ENCODE measurements around the gene TEPSIN.

TEPSIN gene

DNA sequence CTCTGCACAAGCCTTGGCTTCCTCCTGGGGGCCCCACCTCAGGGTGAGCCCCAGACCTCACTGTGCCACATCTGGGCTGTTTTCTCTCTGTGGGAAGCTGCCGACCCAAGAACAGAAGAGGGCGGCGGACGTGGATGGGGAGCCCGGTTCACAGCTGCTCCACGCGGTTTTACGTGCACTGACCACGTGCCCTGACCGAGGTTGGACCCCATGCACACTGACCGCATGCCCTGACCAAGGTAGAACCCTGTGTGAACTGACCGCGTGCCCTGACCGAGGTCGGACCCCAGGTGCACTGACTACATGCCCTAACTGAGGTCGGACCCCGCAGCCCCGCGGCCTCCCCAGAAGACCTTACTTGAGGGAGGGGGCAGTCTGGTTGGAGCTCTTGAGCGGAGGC, 35.7 kb downstream of the TEPSIN start:
- in situ Hi-C loops (cut with MboI; ENCODE audit: low sequenced_read_pairs) = no loop called here

DNA sequence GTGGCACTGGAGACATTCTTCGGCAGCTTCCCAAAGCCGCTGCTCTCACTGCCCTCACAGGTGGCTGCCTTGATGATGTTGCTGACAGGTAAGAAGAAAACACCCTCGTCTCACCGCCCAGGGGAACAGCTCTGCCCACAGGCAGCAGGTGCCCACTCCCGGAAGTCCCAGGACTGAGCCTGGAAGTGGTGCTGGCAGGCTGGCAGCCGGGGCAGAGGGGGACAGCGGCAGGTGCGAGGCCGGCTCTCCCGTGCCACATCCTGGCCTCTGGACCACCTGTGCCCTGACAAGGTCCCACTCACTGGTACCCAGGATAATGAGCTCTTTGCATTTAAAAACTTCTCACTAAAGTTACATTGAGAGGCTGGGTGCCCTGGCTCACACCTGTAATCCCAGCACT, 36.5 kb downstream of the TEPSIN start:
- in situ Hi-C loops (cut with MboI; ENCODE audit: low sequenced_read_pairs) = no loop called here

DNA sequence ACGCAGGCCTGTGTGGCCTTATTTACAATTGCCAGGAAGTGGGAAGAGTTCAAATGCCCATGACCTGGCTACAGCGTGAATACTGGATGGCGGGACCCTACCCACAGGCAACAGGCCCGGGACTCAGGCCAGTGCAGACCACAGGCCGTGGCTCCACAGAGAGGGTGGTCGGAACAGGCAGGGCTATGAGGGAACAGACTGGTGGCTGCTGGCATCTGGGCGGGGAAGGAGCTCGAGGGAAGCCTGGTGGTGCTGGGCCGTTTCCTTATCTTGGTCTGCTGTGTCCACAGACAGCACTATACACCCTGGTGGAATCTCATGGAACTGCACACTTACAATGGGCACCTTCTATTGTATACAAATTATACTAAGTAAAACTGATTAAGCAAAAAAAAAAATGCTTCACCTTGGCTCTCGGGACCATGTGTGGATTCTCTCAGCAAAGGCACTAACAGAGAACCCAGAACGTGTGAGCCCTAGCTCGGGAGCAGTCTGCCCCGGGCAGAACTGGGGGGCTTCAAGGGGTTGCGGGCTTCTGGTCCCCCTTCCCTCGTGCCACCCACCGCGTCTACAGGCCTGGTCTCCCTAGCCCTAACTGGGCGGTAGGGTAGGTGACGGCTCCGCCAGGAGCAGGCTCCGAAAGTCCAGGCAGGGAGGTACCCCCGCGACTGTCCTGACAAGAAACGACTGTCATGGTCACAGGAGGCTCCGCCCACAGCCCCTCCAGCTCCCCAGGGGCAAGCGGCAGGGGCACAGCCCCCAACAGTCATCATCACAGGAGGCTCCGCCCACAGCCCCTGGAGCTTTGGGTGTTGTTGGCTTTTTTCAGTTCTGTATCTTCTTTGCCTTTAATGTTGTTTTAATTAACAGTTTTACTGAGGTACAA, 37.9 kb downstream of the TEPSIN start:
- in situ Hi-C loops (cut with MboI; ENCODE audit: low sequenced_read_pairs) = no loop called here

DNA sequence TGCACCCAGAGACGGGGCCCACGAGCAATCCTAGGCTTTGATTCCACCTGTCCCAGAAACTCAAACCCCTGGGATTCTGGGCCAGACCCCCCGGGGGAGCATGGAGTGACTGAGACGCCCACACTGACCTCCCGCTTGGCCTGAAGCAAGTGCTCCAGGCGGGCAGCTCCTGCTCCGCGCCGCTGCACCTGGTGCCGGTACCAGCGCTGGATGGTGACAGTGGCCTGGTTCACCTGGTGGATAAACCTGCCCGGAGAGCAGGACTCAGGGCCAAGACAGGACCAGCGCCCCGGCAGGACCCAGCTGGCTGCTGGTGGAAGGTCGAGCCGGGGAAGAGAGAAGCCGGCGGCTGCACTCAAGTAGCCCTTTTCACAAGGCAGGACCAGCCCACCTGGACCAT, 38.7 kb downstream of the TEPSIN start:
- in situ Hi-C loops (cut with MboI; ENCODE audit: low sequenced_read_pairs) = no loop called here

DNA sequence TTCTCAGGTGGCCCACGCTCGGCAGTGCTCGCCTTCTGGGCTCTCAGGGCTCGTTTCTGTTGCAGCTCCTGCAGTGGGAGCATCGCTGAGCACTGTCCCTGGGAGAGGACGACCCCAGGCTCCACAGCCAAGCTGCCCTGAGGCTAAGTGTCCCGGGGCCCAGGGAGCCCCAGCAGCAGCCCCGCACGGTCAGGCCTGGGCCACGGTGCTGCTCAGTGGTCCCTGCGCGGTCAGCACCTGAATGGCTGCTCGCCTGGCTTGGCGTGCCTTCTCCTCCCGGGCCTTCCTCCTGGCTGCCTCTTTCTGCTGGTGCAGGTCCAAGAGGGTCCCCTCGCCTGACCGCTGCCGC, 39.4 kb downstream of the TEPSIN start:
- in situ Hi-C loops (cut with MboI; ENCODE audit: low sequenced_read_pairs) = no loop called here

DNA sequence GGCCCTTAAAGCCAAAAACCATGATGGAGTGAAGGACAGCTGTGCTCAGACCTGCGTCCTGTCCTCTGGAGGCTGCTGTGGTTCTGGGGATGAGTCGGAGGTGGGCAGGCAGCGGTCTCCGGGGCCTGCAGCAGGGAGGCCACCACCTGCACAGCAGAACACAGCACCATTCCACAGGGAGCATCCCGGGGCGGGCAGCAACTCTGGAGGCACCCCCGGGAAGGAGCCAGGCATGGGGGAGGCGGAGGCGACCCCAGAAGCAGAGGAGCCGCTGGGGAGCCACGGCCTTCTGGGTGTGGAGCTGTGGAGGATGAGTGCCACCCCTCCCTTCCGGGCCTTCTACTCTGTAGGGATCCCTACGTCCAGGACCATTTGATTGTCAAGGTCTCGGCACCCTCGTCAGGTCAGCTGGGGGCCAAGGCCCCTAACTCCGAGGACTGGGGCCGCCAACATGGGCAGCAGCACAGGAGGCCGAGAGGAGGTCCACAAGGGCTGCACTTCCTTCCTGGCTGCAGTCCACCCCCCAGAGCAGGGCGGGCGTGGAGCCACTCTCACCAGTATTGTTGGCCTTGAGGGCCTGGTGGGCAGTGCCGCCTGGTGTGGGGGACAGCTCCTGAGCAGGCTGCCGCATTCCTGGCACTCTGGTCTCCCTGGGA, 39.9 kb downstream of the TEPSIN start:
- in situ Hi-C loops (cut with MboI; ENCODE audit: low sequenced_read_pairs) = no loop called here

DNA sequence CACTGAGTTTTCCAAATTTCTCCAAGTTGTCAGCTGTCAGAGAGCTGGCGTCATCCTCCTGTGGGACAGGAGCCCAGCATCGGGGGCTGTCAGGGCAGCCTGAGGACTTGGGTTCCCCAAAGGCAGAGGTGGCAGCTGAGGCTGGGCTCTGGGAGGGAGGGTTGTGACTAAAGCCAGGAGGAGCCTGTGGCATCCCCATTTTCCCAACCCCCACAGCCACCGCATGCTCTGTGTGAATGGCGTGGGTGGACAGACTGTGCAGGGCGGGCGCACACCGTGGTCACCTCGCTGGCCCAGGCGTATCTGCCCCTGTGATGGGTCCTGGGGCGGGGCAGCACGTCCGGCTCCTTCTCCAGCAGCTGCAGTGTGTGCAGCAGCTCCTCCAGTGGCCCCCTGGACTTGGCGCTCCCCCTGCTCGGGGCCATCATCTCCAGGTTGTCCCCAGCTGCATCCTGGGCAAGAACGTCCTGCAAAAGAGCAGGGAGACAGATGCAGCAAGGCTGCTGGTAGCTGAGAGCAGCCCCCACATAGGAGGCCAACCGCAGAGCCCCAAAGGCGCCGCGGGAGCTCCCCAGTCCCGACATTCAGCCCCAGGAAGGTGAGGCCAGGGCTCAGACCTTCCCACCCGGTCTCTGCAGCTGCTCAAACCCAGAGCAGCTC, 40.9 kb downstream of the TEPSIN start:
- in situ Hi-C loops (cut with MboI; ENCODE audit: low sequenced_read_pairs) = no loop called here

DNA sequence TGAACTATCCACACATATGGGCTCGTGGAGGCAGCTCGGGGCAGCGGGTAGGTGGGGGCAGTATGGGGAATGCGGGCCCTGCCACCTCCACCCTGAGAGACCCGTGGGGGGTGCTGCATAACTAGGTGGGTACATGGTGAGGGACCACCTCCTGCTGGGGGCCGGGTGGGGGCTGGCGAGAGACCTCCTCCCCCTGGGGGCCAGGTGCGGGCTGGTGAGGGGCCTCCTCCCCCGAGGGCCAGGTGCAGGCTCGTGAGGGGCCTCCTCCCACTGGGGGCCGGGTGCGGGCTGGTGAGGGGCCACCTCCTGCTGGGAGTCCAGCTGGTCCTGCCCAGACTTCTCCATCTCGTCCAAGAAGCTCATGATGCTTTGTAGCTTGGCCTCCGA, 41.5 kb downstream of the TEPSIN start:
- in situ Hi-C loops (cut with MboI; ENCODE audit: low sequenced_read_pairs) = no loop called here

DNA sequence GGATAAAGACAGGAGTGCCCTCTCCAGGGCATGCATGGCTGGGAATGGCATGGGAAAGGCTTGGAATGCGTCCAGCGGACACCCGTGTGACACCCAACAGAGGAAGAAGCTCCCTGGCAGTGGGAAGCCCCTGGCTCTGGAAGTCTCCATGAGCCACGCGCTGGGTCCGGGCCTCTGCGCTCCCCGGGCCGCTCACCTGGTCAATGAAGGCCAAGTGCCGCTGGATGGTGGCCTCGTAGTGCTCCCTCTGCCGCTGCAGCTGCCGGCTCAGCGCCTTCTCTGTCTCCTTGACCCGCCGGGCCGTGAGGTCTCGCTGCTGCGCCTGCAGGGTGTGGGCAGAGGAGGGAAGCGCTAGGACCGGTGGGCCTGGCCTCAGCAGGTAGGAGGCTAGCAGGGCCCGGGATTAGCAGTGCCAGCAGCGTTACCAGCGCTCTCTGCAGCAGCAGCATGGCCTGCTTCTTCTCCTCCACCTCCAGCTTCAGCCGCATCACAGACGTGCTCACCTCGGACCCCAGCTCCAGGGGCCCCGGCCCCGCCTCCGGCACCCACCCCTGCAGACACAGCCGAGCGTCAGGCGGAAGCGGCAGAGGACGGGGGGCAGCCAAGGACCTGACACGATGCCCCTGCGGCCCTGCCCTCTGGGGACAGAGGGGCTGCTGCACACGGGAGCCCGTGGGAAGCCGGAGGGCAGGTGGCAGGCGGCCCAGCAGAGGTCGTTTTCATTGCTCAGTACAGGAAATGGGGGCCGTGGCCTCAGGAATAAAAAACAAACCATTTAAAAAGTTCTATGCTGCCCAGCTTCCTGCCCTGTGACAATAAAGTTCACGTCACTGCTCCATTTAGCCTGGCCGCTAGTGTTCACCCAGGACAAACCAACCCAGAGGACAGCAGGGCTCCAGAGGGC, 42.1 kb downstream of the TEPSIN start:
- in situ Hi-C loops (cut with MboI; ENCODE audit: low sequenced_read_pairs) = no loop called here

DNA sequence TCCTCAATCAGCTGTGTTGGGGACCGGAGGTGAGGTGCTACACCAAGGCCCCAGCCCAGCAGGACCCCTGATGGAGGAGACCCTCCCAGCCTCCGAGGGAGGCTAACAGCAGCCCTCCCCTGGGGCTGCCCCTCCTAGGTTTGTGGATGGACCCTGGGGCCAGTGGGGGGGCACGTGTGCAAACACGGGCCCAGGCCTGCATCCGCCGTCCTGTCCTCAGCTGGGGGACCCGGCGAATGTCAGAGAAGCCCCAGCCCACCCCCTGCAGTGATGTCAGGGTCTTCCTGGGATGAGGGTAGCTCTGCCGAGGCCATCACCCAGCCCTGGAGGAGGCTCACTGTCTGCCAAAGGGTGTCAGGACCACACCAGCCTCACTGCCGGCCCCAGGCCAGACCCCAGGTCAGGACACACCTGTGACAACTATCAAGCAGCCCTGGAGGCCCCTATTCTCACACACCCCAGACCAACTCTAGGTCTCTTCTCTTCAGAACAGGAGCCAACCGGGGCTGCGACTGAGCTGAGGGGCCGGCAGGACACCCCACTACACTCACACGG, 42.8 kb downstream of the TEPSIN start:
- in situ Hi-C loops (cut with MboI; ENCODE audit: low sequenced_read_pairs) = no loop called here

DNA sequence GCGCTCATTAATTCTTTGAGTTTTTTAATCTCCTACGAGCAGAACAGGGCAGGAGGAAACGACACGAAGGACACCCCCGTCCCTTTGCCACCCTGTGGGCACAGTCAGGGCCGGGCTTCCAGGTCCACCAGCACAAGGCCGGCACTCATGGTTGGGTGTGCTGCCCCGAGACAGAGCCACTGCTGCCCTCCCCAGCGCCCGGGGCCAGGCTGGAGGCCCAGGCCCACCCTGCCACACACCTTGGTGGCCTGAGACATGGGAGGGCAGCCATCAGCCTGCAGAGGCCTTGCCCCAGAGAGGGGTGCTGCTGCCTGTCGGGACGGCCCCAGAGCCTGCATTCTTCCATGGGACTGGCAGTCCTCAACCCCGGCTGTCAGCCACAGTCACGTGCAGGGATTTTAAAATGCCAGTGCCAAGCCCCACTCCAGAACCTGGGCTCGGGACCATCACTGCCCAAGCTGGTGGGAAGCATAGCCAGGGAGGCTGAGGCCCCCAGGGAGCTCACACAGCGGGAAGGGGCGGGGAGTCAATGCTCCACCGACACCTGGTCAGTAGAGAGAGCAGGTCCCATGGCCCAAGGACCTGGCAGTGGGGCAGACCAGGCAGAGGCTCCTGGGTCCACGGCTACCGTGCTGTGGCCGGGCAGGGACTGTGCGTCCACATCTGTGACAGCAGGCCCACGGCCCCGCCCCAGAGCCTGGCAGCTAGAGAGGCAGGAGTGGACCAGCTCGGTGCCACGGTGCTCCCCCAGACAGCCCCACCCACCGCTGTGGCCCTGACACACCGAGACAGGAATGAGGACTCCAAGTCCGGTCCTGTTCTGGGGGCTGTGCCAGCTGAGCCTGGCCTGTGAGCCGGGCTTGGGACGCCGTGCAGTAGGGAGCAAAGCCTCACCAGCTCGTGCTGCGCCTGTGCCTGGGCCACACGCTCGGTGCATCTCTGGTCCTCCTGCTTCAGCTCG, 43.6 kb downstream of the TEPSIN start:
- in situ Hi-C loops (cut with MboI; ENCODE audit: low sequenced_read_pairs) = no loop called here

DNA sequence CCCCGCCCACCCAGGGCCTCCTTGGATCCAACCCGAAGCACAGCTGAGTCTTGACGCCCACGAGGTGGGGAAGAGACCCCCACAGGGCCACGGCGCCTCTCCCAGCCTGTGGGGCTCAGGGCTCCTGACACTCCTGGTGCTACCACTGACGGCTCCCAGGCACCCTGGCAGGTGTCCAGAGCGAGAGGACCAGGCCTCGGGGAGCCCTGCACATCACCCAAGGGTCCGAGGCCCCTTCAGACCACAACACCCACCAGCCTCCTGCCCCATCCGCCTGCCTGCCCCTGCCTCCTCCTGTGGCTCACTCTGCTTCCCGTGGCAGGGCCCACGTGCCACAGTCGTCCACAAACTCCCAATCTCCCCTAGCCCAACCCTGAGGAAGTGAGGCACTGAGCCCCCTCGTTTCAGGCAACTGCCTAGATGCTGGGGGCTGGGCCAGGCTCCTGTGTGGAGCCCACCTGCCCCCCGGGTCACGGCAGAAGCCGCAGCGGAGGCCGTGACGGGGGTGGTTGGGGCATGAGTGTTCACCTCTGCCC, 44.6 kb downstream of the TEPSIN start:
- in situ Hi-C loops (cut with MboI; ENCODE audit: low sequenced_read_pairs) = no loop called here

DNA sequence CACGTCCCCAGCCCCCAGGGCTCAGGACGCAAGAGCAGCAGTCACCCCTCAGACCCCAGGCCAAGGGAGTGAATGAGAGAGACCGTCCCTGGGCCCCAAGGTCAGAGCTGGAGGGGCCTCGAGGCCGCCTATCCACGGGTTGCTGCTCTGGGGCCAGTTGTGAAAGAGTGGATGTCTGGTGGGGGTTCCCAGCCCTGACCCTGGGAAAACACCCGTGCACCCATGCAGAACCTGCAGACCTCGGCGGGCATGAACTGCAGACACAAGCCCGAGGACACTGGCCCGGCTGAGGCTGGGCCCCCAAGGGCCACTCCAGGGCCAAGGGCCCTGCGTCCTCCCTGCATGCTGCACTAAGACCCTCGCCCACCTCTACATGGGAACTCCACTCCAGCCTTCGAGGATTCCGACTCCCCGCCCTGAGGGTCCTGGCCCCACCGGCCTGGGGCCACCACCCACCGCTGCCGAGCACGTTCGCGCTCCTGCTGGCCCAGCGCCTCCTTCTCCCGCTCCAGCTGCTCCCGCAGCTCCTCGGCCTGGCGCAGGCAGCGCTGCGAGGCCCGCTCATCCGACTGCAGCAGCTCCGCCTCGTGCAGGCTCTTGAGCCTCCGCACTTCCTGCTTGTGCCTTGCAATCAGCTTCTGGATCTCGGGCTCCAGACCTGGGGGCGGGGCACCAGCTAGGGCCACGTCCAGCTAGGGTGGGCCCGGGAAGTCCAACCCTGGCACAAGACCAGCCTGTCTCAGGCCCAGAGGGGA, 45.2 kb downstream of the TEPSIN start:
- in situ Hi-C loops (cut with MboI; ENCODE audit: low sequenced_read_pairs) = no loop called here

DNA sequence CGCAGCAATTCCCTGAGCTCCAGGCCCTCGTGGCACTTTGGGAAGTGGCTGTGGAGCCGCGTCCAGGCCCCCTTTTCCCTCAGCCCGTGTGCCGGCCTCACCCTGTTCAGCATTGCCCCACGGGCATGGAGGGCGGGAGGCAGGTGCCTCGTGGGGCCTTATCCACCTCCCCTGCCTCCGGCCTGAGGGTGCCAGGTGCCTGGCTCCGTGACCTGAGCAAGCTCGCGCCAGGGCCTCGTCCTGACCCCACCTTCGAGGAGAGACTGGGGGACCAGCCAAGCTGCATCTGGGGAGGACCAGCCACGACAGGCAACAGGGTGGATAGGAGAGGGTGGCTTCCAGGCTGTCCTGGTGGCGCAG, 45.8 kb downstream of the TEPSIN start:
- in situ Hi-C loops (cut with MboI; ENCODE audit: low sequenced_read_pairs) = no loop called here

DNA sequence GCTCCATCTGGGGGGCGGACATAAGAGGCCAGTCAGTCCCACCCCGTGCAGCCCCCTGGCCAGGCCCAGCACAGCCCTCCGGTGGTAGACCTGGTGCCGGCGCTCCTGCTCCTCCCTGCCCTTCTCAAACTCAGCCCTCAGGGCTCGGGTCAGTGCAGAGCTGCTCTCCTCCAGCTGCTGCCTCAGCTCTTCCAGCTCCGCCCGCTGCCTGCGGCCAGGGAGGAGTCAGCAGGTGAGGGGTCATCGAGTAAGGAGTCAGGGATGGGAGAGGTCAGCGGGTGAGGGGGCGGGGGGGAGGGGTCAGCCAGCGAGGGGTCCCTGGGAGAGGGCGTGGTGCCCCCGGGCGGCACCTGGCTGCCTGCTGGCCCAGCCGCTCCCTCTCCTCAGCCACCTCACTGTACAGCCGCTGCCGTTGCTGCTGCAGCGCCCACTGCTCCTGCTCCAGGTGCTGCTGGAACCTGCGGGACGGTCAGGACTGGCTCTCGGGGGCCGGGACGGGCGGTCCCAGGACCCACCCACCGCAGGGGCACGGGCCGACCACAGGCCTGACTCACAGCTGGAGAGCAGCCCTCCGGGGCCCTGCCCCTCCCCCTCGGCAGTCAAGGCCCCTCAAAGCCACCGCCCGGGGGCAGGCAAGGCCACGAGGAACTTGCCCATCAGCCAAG, 46.3 kb downstream of the TEPSIN start:
- in situ Hi-C loops (cut with MboI; ENCODE audit: low sequenced_read_pairs) = no loop called here

DNA sequence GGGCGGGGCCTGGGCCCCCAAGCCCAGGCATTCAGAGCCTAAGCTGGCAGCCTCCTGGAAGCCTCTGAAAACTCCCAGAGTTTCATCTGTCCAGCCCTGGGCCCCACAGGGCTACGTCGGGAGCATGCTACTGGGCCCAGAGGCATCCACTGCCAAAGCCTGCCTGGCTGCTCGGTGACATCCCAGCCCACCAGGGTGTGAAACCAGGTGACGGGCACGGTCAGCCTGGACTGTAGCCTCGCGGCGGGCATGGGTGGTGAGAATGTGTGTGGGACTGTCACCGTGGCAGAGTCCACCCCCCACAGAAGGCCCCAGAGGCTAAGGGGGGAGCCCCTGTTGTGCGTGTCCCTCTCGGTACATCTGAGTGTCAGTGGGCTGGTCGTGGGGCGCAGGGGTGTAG, 47.2 kb downstream of the TEPSIN start:
- in situ Hi-C loops (cut with MboI; ENCODE audit: low sequenced_read_pairs) = no loop called here

DNA sequence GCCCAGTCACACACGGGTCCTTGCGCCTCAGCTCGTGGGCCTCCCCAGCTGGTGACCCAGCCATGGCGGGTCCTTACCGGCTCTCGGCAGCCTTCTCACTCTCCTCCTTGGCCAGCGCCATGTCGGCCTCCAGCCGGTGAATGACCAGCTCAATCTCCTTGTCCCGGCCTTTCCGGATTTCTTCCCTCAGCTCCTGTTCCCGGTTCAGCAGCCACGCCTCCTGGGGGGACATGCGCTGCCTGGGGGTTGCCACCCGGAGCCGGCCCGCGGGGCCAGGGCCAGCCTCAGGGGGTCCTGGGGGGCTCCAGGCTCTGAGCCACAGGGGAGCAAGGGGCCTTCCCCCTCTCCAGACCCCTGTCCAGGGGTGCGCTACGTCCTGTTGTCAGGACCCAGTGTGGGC, 47.7 kb downstream of the TEPSIN start:
- in situ Hi-C loops (cut with MboI; ENCODE audit: low sequenced_read_pairs) = no loop called here

DNA sequence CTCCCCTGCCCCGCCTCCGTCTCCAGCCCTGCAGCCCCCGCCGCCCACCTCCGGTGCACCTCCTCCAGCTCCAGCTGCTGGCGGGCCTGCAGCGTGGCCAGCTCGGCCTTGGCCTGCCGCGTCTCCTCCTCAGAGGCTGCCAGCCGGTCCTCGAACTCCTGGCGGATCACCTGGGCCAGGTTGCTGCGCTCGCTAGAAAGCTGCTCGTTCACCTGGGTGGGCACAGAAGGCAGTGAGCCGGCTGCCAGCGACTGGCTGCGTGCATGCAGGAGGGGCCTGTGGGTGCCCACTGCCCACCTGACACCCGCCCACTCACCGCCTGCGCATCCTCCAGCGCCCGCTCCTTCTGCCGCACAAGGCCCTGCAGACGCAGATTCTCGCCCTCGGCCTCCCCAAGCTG, 48.3 kb downstream of the TEPSIN start:
- in situ Hi-C loops (cut with MboI; ENCODE audit: low sequenced_read_pairs) = no loop called here

All from HL-60/S4 (cell line).